GM12875 (cell line): ENCODE results near the gene KCNJ6.

Experiments
- H3K4me3 ChIP-seq: one replicate; pipeline ENCODE4 v1.5.1; 2011; ENCODE audit warnings: low read depth, low read length, control low read depth
- CTCF ChIP-seq: IDR thresholded peaks from 2 replicates; pipeline ENCODE4 v1.5.1; 2011; ENCODE audit warnings: low read depth, mild to moderate bottlenecking, control low read depth, inconsistent platforms, low read length, moderate library complexity, borderline replicate concordance; ENCODE audit not compliant: insufficient read depth

The KCNJ6 gene

GRCh38 chr21:37842163-37842919 lies 73.9 kb downstream of the KCNJ6 start:
- no peak for TF ChIP-seq CTCF
- H3K4me3 ChIP-seq: no peak overlapping the region

- no peak for TF ChIP-seq CTCF
- H3K4me3 ChIP-seq: no peak overlapping the region
These were observed 78.9 kb downstream of the KCNJ6 start for GRCh38 chr21:37837381-37837780.

- no peak overlapping the region for H3K4me3 ChIP-seq
- TF ChIP-seq CTCF: no peak
These were observed 80.8 kb downstream of the KCNJ6 start for GRCh38 chr21:37835481-37835880.

- no peak overlapping the region for H3K4me3 ChIP-seq
- TF ChIP-seq CTCF: no peak
These were observed 83.0 kb downstream of the KCNJ6 start for GRCh38 chr21:37833301-37833700.

GRCh38 chr21:37829447-37829846 lies 86.8 kb downstream of the KCNJ6 start:
- H3K4me3 ChIP-seq: no peak overlapping the region
- TF ChIP-seq CTCF: no peak

GRCh38 chr21:37828991-37829390 lies 87.3 kb downstream of the KCNJ6 start:
- TF ChIP-seq CTCF: no peak
- no peak overlapping the region for H3K4me3 ChIP-seq

GRCh38 chr21:37828556-37828955 lies 87.7 kb downstream of the KCNJ6 start:
- no peak for TF ChIP-seq CTCF
- no peak overlapping the region for H3K4me3 ChIP-seq
